ENCODE results near the gene CDKN2AIP.

CDKN2AIP gene

GRCh38 chr4:183438458-183439113, 5.8 kb upstream of the CDKN2AIP start:
- Histone ChIP-seq H3K27me3 (peaks cover 0 to 3% of the 10 kb centered on the region in 2 donors), H3K27ac (no peak overlapping the region), H3K36me3 (no peaks in the 10 kb centered on the region), H3K4me1 (peaks cover 0 to 6% (median 6%) of the 10 kb centered on the region in 4 donors), H3K4me3 (no peak overlapping the region), H3K9me3 (no peaks in the 10 kb centered on the region)
- no peak for TF ChIP-seq CTCF (IDR thresholded peaks at IDR 0.05)
- DNase-seq: no peak
- intact Hi-C loops (cut with DNase I; ENCODE audit: low total_unique reads): no loop called here

GRCh38 chr4:183441276-183441675, 3.2 kb upstream of the CDKN2AIP start:
- no peaks in the 10 kb centered on the region for H3K9me3 ChIP-seq
- intact Hi-C loops (cut with DNase I; ENCODE audit: low total_unique reads): loop anchor here (10.0 kb wide), 1 partner anchor 214 kb away; the partner anchor contains the start of genes RWDD4 and TRAPPC11
- H3K4me3 ChIP-seq: no peak overlapping the region
- peaks cover 0 to 19% (median 12%) of the 10 kb centered on the region in 4 donors for H3K4me1 ChIP-seq
- no peaks in the 10 kb centered on the region for H3K27me3 ChIP-seq
- H3K27ac ChIP-seq: no peak overlapping the region
- peaks cover 2 to 5% (median 3%) of the 10 kb centered on the region in 3 donors for H3K36me3 ChIP-seq
- TF ChIP-seq CTCF (IDR thresholded peaks at IDR 0.05): no peak
- no peak for DNase-seq

GRCh38 chr4:183443655-183444213, 702 bp upstream of the CDKN2AIP start:
- H3K36me3 ChIP-seq: peaks cover 18 to 23% (median 22%) of the 10 kb centered on the region in 3 donors
- H3K4me1 ChIP-seq: peaks cover 0 to 43% (median 24%) of the 10 kb centered on the region in 4 donors
- intact Hi-C loops (cut with DNase I; ENCODE audit: low total_unique reads): loop anchor here (2.0 to 10.0 kb wide), 2 partner anchors 61 to 211 kb away; partner anchors contain the start of genes ING2, RWDD4 and TRAPPC11
- TF ChIP-seq CTCF (IDR thresholded peaks at IDR 0.05): no peak
- no peak for DNase-seq
- peak overlapping the region; percentile 84 to 97 for H3K4me3 ChIP-seq
- H3K27me3 ChIP-seq: no peaks in the 10 kb centered on the region
- no peaks in the 10 kb centered on the region for H3K9me3 ChIP-seq
- H3K27ac ChIP-seq: peak overlapping the region; percentile 93 to 98

GRCh38 chr4:183445097-183445428, 627 bp downstream of the CDKN2AIP start:
- TF ChIP-seq CTCF (IDR thresholded peaks at IDR 0.05): no peak
- intact Hi-C loops (cut with DNase I; ENCODE audit: low total_unique reads): loop anchor here (2.0 to 10.0 kb wide), 2 partner anchors 60 to 210 kb away; partner anchors contain the start of genes ING2, RWDD4 and TRAPPC11
- H3K9me3 ChIP-seq: no peaks in the 10 kb centered on the region

GRCh38 chr4:183447646-183448045, 3.2 kb downstream of the CDKN2AIP start:
- H3K27ac ChIP-seq: no peak overlapping the region
- no peak for TF ChIP-seq CTCF (IDR thresholded peaks at IDR 0.05)
- no peak overlapping the region for H3K4me3 ChIP-seq
- peaks cover 0 to 53% (median 28%) of the 10 kb centered on the region in 4 donors for H3K4me1 ChIP-seq
- H3K27me3 ChIP-seq: no peaks in the 10 kb centered on the region
- intact Hi-C loops (cut with DNase I; ENCODE audit: low total_unique reads): loop anchor here (10.0 kb wide), 1 partner anchor 207 kb away; the partner anchor contains the start of genes RWDD4 and TRAPPC11
- no peaks in the 10 kb centered on the region for H3K9me3 ChIP-seq
- no peak for DNase-seq
- H3K36me3 ChIP-seq: peaks cover 22 to 58% (median 40%) of the 10 kb centered on the region in 3 donors

More at GRCh38 chr4:183445097-183445428, 627 bp downstream of the CDKN2AIP start:
- peak; percentile 27 to 74 for DNase-seq
- Histone ChIP-seq H3K4me1 (peaks cover 0 to 53% (median 28%) of the 10 kb centered on the region in 4 donors), H3K4me3 (peak overlapping the region; percentile 84 to 97), H3K27ac (peak overlapping the region; percentile 93 to 98), H3K36me3 (peaks cover 22 to 36% (median 25%) of the 10 kb centered on the region in 3 donors), H3K27me3 (no peaks in the 10 kb centered on the region)
